ENCODE data around the gene KCNN4. TPM values are rescaled to one million over a fixed set of nuclear protein-coding genes. Genes with fewer than 3 reads are reported as not detected.

The KCNN4 gene
- total and polyA plus RNA-seq, 2 of the 13 experiments (the other 11 are each of a cell fraction or from before 2014, with no cell fraction given): 0.13 to 0.25 TPM

DNA sequence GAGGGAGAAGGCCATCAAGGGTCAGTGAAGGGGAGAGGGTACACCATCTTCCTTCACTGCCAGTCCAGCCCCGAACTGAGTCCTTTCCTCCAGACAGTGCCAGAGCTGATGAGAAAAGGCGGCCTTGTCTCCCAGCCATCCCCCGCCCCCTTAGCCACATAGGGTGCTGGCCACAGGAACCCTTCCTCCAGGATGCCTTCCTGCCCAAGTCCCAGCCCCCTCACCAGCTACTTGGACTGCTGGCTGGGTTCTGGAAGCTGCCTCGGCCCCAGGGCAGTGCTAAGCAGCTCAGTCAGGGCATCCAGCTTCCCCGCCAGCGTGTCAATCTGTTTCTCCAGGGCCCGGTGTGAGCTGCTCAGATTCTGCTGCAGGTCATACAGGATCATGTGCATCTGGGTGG, 13.5 kb downstream of the KCNN4 start (continued):
- TF ChIP-seq, protein P1, sequence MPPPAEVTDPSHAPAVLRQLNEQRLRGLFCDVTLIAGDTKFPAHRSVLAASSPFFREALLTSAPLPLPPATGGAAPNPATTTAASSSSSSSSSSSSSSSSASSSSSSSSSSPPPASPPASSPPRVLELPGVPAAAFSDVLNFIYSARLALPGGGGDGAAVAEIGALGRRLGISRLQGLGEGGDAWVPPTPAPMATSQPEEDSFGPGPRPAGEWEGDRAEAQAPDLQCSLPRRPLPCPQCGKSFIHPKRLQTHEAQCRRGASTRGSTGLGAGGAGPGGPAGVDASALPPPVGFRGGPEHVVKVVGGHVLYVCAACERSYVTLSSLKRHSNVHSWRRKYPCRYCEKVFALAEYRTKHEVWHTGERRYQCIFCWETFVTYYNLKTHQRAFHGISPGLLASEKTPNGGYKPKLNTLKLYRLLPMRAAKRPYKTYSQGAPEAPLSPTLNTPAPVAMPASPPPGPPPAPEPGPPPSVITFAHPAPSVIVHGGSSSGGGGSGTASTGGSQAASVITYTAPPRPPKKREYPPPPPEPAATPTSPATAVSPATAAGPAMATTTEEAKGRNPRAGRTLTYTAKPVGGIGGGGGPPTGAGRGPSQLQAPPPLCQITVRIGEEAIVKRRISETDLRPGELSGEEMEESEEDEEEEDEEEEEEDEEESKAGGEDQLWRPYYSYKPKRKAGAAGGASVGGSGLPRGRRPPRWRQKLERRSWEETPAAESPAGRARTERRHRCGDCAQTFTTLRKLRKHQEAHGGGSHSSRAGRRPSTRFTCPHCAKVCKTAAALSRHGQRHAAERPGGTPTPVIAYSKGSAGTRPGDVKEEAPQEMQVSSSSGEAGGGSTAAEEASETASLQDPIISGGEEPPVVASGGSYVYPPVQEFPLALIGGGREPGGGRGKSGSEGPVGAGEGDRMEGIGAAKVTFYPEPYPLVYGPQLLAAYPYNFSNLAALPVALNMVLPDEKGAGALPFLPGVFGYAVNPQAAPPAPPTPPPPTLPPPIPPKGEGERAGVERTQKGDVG (CRISPR knock-in tag; IDR thresholded peaks at IDR 0.05; ENCODE audit: borderline replicate concordance): no peak
- TF ChIP-seq POLR2AphosphoS2 (IDR thresholded peaks at IDR 0.05; ENCODE audit: low read depth, low read length): no peak
- no peak for TF ChIP-seq FIP1L1 (IDR thresholded peaks at IDR 0.05; ENCODE audit: borderline replicate concordance, insufficient read depth, low read depth, low read length)
- no peak for TF ChIP-seq FOXC1 (CRISPR knock-in tag; IDR thresholded peaks at IDR 0.05; ENCODE audit: borderline replicate concordance)

DNA sequence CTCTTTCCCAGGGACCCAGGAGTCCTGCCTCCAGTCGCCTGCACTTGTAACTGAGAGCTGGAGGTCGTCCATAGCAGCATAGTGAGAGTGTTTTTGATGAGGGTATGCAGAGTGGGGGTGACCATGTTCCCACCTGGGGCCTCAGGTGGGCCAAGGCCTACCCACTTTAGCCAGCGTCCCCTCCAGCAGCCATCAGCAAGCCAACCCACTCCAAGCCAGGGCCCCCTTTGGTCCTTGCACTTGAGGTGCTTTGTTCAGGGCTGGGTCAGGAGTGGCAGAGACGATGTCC, 14.1 kb downstream of the KCNN4 start:
- no TSS peak for BruUV-seq (replicated peaks)
- no peak overlapping the region for H3K9ac ChIP-seq (ENCODE audit: insufficient read depth, low read depth, low read length)
- ChIA-PET POLR2A (interaction anchor here (2.4 kb wide), 1 partner anchor 12 kb away, joined by 20 read pairs; the partner anchor contains the start of gene SMG9), CTCF (ENCODE audit: low intra/inter-chr PET ratio, low total read pairs) (interaction anchor here (1.0 to 1.2 kb wide), 2 partner anchors 8 to 19 kb away, joined by 4 read pairs; no protein-coding TSS in a partner anchor)
- ATAC-seq (no peak; the same call in 2 of the 3 replicates), FAIRE-seq (no peak), DNase-seq (ENCODE audit: low spot score) (no peak)
- H3K9me3 ChIP-seq (ENCODE audit: low read length): no peaks in the 10 kb centered on the region
- intact Hi-C loops (cut with micrococcal nuclease; ENCODE audit: unreplicated experiment): loop anchor here (10.0 kb wide), 1 partner anchor 102 kb away; no protein-coding TSS in a partner anchor
- no peak overlapping the region for H2AFZ ChIP-seq (ENCODE audit: low read length)
- WGBS (ENCODE audit: low lambda C conversion rate): 0% methylated on average over 1 of the region's 4 CpGs
- no peaks in the 10 kb centered on the region for H3K27me3 ChIP-seq (ENCODE audit: control insufficient read depth in 1 of 2, insufficient read depth in 2 of 2, low read length in 2 of 2)
- in situ Hi-C loops (cut with HindIII; ENCODE audit: extremely low pct_ligation_motif_present, low pct_unique_long_range_greater_than_20kb): no loop called here
- H3K36me3 ChIP-seq (replicated peaks in 1 of 2; ENCODE audit: control insufficient read depth in 1 of 2, insufficient read depth in 2 of 2, low read length in 2 of 2): no peaks in the 10 kb centered on the region
- no peak overlapping the region for H3K4me3 ChIP-seq (replicated peaks in 1 of 3; ENCODE audit: insufficient read depth in 1 of 3, low read depth in 2 of 3, low read length in 3 of 3)
- no peak for TF ChIP-seq ZNF550 (CRISPR knock-in tag; IDR thresholded peaks at IDR 0.05; ENCODE audit: borderline replicate concordance)
- TF ChIP-seq ZNF224 (CRISPR knock-in tag; IDR thresholded peaks at IDR 0.05): no peak
- no peak for TF ChIP-seq MTF2 (CRISPR knock-in tag; IDR thresholded peaks at IDR 0.05; ENCODE audit: borderline replicate concordance)
- no peak for TF ChIP-seq ZEB1 (IDR thresholded peaks at IDR 0.05; ENCODE audit: insufficient replicate concordance, low read depth)
- no peak for TF ChIP-seq PCBP2 (optimal IDR thresholded peaks at IDR 0.05; ENCODE audit: low read depth, low read length, poor library complexity, severe bottlenecking)
- TF ChIP-seq ASH2L (IDR thresholded peaks at IDR 0.05; ENCODE audit: insufficient read length, low read depth, low read length): no peak
- TF ChIP-seq SMYD3 (CRISPR knock-in tag; IDR thresholded peaks at IDR 0.05): no peak
- no peak for TF ChIP-seq ZNF619 (CRISPR knock-in tag; IDR thresholded peaks at IDR 0.05)
- TF ChIP-seq, protein P2, sequence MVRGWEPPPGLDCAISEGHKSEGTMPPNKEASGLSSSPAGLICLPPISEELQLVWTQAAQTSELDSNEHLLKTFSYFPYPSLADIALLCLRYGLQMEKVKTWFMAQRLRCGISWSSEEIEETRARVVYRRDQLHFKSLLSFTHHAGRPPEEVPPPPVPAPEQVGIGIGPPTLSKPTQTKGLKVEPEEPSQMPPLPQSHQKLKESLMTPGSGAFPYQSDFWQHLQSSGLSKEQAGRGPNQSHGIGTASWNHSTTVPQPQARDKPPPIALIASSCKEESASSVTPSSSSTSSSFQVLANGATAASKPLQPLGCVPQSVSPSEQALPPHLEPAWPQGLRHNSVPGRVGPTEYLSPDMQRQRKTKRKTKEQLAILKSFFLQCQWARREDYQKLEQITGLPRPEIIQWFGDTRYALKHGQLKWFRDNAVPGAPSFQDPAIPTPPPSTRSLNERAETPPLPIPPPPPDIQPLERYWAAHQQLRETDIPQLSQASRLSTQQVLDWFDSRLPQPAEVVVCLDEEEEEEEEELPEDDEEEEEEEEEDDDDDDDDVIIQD (CRISPR knock-in tag; IDR thresholded peaks at IDR 0.05; ENCODE audit: low read depth): no peak
- TF ChIP-seq ATF7-NPFF (CRISPR knock-in tag; IDR thresholded peaks at IDR 0.05; ENCODE audit: low read depth): no peak
- TF ChIP-seq PPARG (CRISPR knock-in tag; conservative IDR thresholded peaks at IDR 0.05): no peak
- no peak for TF ChIP-seq HOXA7 (CRISPR knock-in tag; IDR thresholded peaks at IDR 0.05)
- no peak for TF ChIP-seq CREB1 (IDR thresholded peaks at IDR 0.05)
- no peak for TF ChIP-seq CREB1 (CRISPR knock-in tag; IDR thresholded peaks at IDR 0.05)
- no peak for TF ChIP-seq RBM22 (optimal IDR thresholded peaks at IDR 0.05; ENCODE audit: low read length)
- TF ChIP-seq TOE1 (CRISPR knock-in tag; IDR thresholded peaks at IDR 0.05): no peak
- no peak for TF ChIP-seq ZNF776 (CRISPR knock-in tag; IDR thresholded peaks at IDR 0.05)
- no peak overlapping the region for H3K27ac ChIP-seq (ENCODE audit: extremely low read length, insufficient read depth, low read length)
- H3K4me1 ChIP-seq (ENCODE audit: insufficient read depth, low read length): peaks cover 16% of the 10 kb centered on the region; the same call in 1 of the 2 replicates
- H4K20me1 ChIP-seq (ENCODE audit: insufficient read depth, low read length): no peaks in the 10 kb centered on the region
- no peaks in the 10 kb centered on the region for H3K79me2 ChIP-seq (ENCODE audit: insufficient read depth, low read length)
- H3K4me2 ChIP-seq (ENCODE audit: low read depth, low read length): no peak overlapping the region
